NB4 (cell line): ENCODE results near the gene PEPD.

Experiments used
- DNase-seq: peaks from one replicate; pipeline ENCODE4 v3.0.0; 2010; ENCODE audit warnings: low read depth
- H3K4me3 ChIP-seq: one replicate; pipeline ENCODE4 v1.5.1; 2011; ENCODE audit warnings: mild to moderate bottlenecking, low read depth, low read length, moderate library complexity
- CTCF ChIP-seq: IDR thresholded peaks from one replicate; pipeline ENCODE4 v1.5.1; 2012; ENCODE audit warnings: low read depth, low read length
- MAX ChIP-seq: IDR thresholded peaks from 2 replicates; pipeline ENCODE4 v1.6.1; 2011; ENCODE audit warnings: low read depth, low read length
- MYC ChIP-seq: IDR thresholded peaks from 2 replicates; pipeline ENCODE4 v1.6.1; 2011; ENCODE audit warnings: low read depth, low read length
- POLR2A ChIP-seq: IDR thresholded peaks from 2 replicates; pipeline ENCODE4 v1.6.1; 2011; ENCODE audit warnings: mild to moderate bottlenecking; ENCODE audit not compliant: insufficient read length; ENCODE audit errors: extremely low read depth

The PEPD gene

GRCh38 chr19:33391631-33392249 lies 129.9 kb downstream of the PEPD start:
- TF ChIP-seq CTCF (no peak), MAX (no peak), MYC (no peak), POLR2A (no peak)
- DNase-seq: no peak
- H3K4me3 ChIP-seq: no peak overlapping the region

- DNase-seq: no peak
- H3K4me3 ChIP-seq: no peak overlapping the region
- TF ChIP-seq MAX (no peak), CTCF (no peak), MYC (no peak), POLR2A (no peak)
Observed at GRCh38 chr19:33390908-33391630, 130.5 kb downstream of the PEPD start.

- H3K4me3 ChIP-seq: no peak overlapping the region
- peak; percentile 67 for DNase-seq
- TF ChIP-seq MYC: peak; percentile 12; the same call in 1 of the 2 replicates
- TF ChIP-seq MAX: no peak
- no peak for TF ChIP-seq POLR2A
- no peak for TF ChIP-seq CTCF
Observed at GRCh38 chr19:33390101-33390907, 131.3 kb downstream of the PEPD start.

- no peak for DNase-seq
- H3K4me3 ChIP-seq: no peak overlapping the region
- TF ChIP-seq MYC: no peak
- no peak for TF ChIP-seq POLR2A
- no peak for TF ChIP-seq CTCF
- TF ChIP-seq MAX: no peak
Observed at GRCh38 chr19:33389421-33390100, 132.0 kb downstream of the PEPD start.

GRCh38 chr19:33388725-33389420 lies 132.7 kb downstream of the PEPD start:
- no peak for DNase-seq
- TF ChIP-seq POLR2A: no peak
- TF ChIP-seq MAX: no peak
- no peak for TF ChIP-seq CTCF
- TF ChIP-seq MYC: no peak
- no peak overlapping the region for H3K4me3 ChIP-seq
